ENCODE data around the gene DGKH. TPM values are rescaled to one million over a fixed set of nuclear protein-coding genes. Genes with fewer than 3 reads are reported as not detected.

DGKH gene
- polyA plus RNA-seq (2013, experiment 1 of 4): 3.0 TPM
- 3.8 TPM for polyA plus RNA-seq (2013, experiment 2 of 4)
- polyA plus RNA-seq (2013, experiment 3 of 4): 2.3 TPM
- polyA plus RNA-seq (2013, experiment 4 of 4): 2.7 TPM

GRCh38 chr13:42048342-42048683 is at the start of gene DGKH:
Gene DGKH, plus strand, starts transcription at chr13:42048648. Its CDS starts 126 bp downstream, at chr13:42048774.
- Histone ChIP-seq H3K4me3 (ENCODE audit: insufficient read depth, low read depth, low read length) (peak within 1 kb of the TSS; percentile 79), H3K27me3 (ENCODE audit: control insufficient read depth, insufficient read depth, low read length, poor library complexity, severe bottlenecking) (peaks cover 48% of the 10 kb centered on the region), H3K9me3 (ENCODE audit: control insufficient read depth, low read length) (no peaks in the 10 kb centered on the region), H3K36me3 (ENCODE audit: control insufficient read depth, insufficient read depth, low read length) (no peaks in the 10 kb centered on the region), H3K4me1 (ENCODE audit: control insufficient read depth, insufficient read depth, low read length) (no peaks in the 10 kb centered on the region), H3K27ac (ENCODE audit: insufficient read depth, low read depth, low read length, poor library complexity, severe bottlenecking) (peak within 1 kb of the TSS; percentile 36)
- 0% methylated on average over 32 of the region's 32 CpGs for WGBS, 2 experiments

- no peaks in the 10 kb centered on the region for H3K4me1 ChIP-seq (ENCODE audit: control insufficient read depth, insufficient read depth, low read length)
- WGBS, 2 experiments: 62 to 79% methylated on average over 1 to 2 of the region's 2 CpGs
- H3K36me3 ChIP-seq (ENCODE audit: control insufficient read depth, insufficient read depth, low read length): no peaks in the 10 kb centered on the region
- H3K27me3 ChIP-seq (ENCODE audit: control insufficient read depth, insufficient read depth, low read length, poor library complexity, severe bottlenecking): no peaks in the 10 kb centered on the region
- H3K9me3 ChIP-seq (ENCODE audit: control insufficient read depth, low read length): no peaks in the 10 kb centered on the region
- no peak overlapping the region for H3K27ac ChIP-seq (ENCODE audit: insufficient read depth, low read depth, low read length, poor library complexity, severe bottlenecking)
- H3K4me3 ChIP-seq (ENCODE audit: insufficient read depth, low read depth, low read length): no peak overlapping the region
These were observed 47.6 kb upstream of the DGKH start for GRCh38 chr13:42000846-42001245.

GRCh38 chr13:42001580-42001979 is 46.9 kb upstream of the DGKH start:
- H3K27ac ChIP-seq (ENCODE audit: insufficient read depth, low read depth, low read length, poor library complexity, severe bottlenecking): no peak overlapping the region
- H3K4me3 ChIP-seq (ENCODE audit: insufficient read depth, low read depth, low read length): no peak overlapping the region

DNA sequence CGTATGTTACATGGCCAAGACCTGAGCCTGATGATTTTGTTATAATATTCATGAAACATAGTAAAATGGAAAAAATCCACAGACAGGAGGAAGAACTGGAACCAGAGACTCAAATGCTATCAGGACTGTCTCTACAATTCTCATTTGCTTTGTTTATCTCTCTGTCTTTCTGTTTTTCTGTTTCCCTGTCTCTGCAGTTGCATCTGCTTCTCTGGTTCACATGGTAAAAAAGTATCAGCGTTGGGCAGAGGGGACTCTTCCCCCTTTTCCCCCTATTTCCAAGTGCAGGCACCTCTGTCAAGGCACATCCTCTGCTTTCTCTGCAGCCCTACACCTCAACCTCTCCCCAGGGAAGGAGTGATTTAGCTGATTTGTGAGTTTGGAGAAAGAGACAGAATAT is 46.4 kb upstream of the DGKH start:
- H3K4me1 ChIP-seq (ENCODE audit: control insufficient read depth, insufficient read depth, low read length): no peaks in the 10 kb centered on the region
- WGBS, 2 experiments: 92 to 95% methylated on average over 2 of the region's 2 CpGs

More at GRCh38 chr13:42001580-42001979, 46.9 kb upstream of the DGKH start:
- no peaks in the 10 kb centered on the region for H3K4me1 ChIP-seq (ENCODE audit: control insufficient read depth, insufficient read depth, low read length)
- 64 to 70% methylated on average over 6 of the region's 6 CpGs for WGBS, 2 experiments
- H3K9me3 ChIP-seq (ENCODE audit: control insufficient read depth, low read length): no peaks in the 10 kb centered on the region
- no peaks in the 10 kb centered on the region for H3K36me3 ChIP-seq (ENCODE audit: control insufficient read depth, insufficient read depth, low read length)
- H3K27me3 ChIP-seq (ENCODE audit: control insufficient read depth, insufficient read depth, low read length, poor library complexity, severe bottlenecking): no peaks in the 10 kb centered on the region

GRCh38 chr13:42007844-42008243 is 40.6 kb upstream of the DGKH start:
- Histone ChIP-seq H3K27me3 (ENCODE audit: control insufficient read depth, insufficient read depth, low read length, poor library complexity, severe bottlenecking) (no peaks in the 10 kb centered on the region), H3K27ac (ENCODE audit: insufficient read depth, low read depth, low read length, poor library complexity, severe bottlenecking) (no peak overlapping the region), H3K4me1 (ENCODE audit: control insufficient read depth, insufficient read depth, low read length) (no peaks in the 10 kb centered on the region), H3K4me3 (ENCODE audit: insufficient read depth, low read depth, low read length) (no peak overlapping the region), H3K36me3 (ENCODE audit: control insufficient read depth, insufficient read depth, low read length) (no peaks in the 10 kb centered on the region), H3K9me3 (ENCODE audit: control insufficient read depth, low read length) (no peaks in the 10 kb centered on the region)
- no CpG with 5 or more reads among the region's 1 CpG for WGBS, 2 experiments

More for the DNA sequence above, 46.4 kb upstream of the DGKH start:
- Histone ChIP-seq H3K27me3 (ENCODE audit: control insufficient read depth, insufficient read depth, low read length, poor library complexity, severe bottlenecking) (no peaks in the 10 kb centered on the region), H3K27ac (ENCODE audit: insufficient read depth, low read depth, low read length, poor library complexity, severe bottlenecking) (no peak overlapping the region), H3K9me3 (ENCODE audit: control insufficient read depth, low read length) (no peaks in the 10 kb centered on the region), H3K4me3 (ENCODE audit: insufficient read depth, low read depth, low read length) (no peak overlapping the region), H3K36me3 (ENCODE audit: control insufficient read depth, insufficient read depth, low read length) (no peaks in the 10 kb centered on the region)

- Histone ChIP-seq H3K4me3 (ENCODE audit: insufficient read depth, low read depth, low read length) (no peak overlapping the region), H3K9me3 (ENCODE audit: control insufficient read depth, low read length) (no peaks in the 10 kb centered on the region), H3K36me3 (ENCODE audit: control insufficient read depth, insufficient read depth, low read length) (no peaks in the 10 kb centered on the region), H3K4me1 (ENCODE audit: control insufficient read depth, insufficient read depth, low read length) (no peaks in the 10 kb centered on the region), H3K27ac (ENCODE audit: insufficient read depth, low read depth, low read length, poor library complexity, severe bottlenecking) (no peak overlapping the region), H3K27me3 (ENCODE audit: control insufficient read depth, insufficient read depth, low read length, poor library complexity, severe bottlenecking) (no peaks in the 10 kb centered on the region)
- 90 to 95% methylated on average over 4 of the region's 4 CpGs for WGBS, 2 experiments
These were observed 39.4 kb upstream of the DGKH start for GRCh38 chr13:42009057-42009456.

GRCh38 chr13:42011601-42012350 is 36.7 kb upstream of the DGKH start:
- no peaks in the 10 kb centered on the region for H3K27me3 ChIP-seq (ENCODE audit: control insufficient read depth, insufficient read depth, low read length, poor library complexity, severe bottlenecking)
- H3K36me3 ChIP-seq (ENCODE audit: control insufficient read depth, insufficient read depth, low read length): no peaks in the 10 kb centered on the region
- H3K9me3 ChIP-seq (ENCODE audit: control insufficient read depth, low read length): no peaks in the 10 kb centered on the region
- H3K27ac ChIP-seq (ENCODE audit: insufficient read depth, low read depth, low read length, poor library complexity, severe bottlenecking): no peak overlapping the region
- H3K4me1 ChIP-seq (ENCODE audit: control insufficient read depth, insufficient read depth, low read length): no peaks in the 10 kb centered on the region
- 59 to 61% methylated on average over 15 to 16 of the region's 16 CpGs for WGBS, 2 experiments
- H3K4me3 ChIP-seq (ENCODE audit: insufficient read depth, low read depth, low read length): no peak overlapping the region

DNA sequence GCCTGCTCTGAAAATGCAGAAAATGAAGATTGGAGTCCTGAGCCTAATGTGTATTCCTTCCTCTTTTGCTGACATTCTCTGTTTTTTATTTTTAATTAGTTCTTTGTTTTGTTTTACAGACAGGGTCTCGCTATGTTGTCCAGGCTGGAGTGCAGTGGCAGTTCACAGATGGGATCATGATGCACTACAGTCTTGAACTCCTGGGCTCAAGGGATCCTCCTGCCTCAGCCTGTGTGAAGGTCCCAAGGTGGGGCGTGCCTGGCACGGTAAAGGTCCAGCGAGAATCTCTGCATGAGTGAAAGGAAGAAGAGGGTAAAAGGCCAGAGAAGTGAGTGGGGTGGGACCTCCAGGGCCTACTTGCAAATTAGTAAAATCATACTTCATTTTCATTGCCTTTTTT is 34.3 kb upstream of the DGKH start:
- Histone ChIP-seq H3K27ac (ENCODE audit: insufficient read depth, low read depth, low read length, poor library complexity, severe bottlenecking) (no peak overlapping the region), H3K9me3 (ENCODE audit: control insufficient read depth, low read length) (no peaks in the 10 kb centered on the region), H3K4me1 (ENCODE audit: control insufficient read depth, insufficient read depth, low read length) (no peaks in the 10 kb centered on the region), H3K36me3 (ENCODE audit: control insufficient read depth, insufficient read depth, low read length) (no peaks in the 10 kb centered on the region), H3K4me3 (ENCODE audit: insufficient read depth, low read depth, low read length) (no peak overlapping the region), H3K27me3 (ENCODE audit: control insufficient read depth, insufficient read depth, low read length, poor library complexity, severe bottlenecking) (no peaks in the 10 kb centered on the region)
- WGBS, 2 experiments: 93 to 96% methylated on average over 4 of the region's 4 CpGs

GRCh38 chr13:42017264-42017663 is 31.2 kb upstream of the DGKH start:
- WGBS, 2 experiments: 86 to 100% methylated on average over 2 of the region's 2 CpGs
- Histone ChIP-seq H3K27ac (ENCODE audit: insufficient read depth, low read depth, low read length, poor library complexity, severe bottlenecking) (no peak overlapping the region), H3K4me1 (ENCODE audit: control insufficient read depth, insufficient read depth, low read length) (no peaks in the 10 kb centered on the region), H3K36me3 (ENCODE audit: control insufficient read depth, insufficient read depth, low read length) (no peaks in the 10 kb centered on the region), H3K27me3 (ENCODE audit: control insufficient read depth, insufficient read depth, low read length, poor library complexity, severe bottlenecking) (no peaks in the 10 kb centered on the region), H3K9me3 (ENCODE audit: control insufficient read depth, low read length) (no peaks in the 10 kb centered on the region), H3K4me3 (ENCODE audit: insufficient read depth, low read depth, low read length) (no peak overlapping the region)

- Histone ChIP-seq H3K4me1 (ENCODE audit: control insufficient read depth, insufficient read depth, low read length) (no peaks in the 10 kb centered on the region), H3K36me3 (ENCODE audit: control insufficient read depth, insufficient read depth, low read length) (no peaks in the 10 kb centered on the region), H3K4me3 (ENCODE audit: insufficient read depth, low read depth, low read length) (no peak overlapping the region), H3K9me3 (ENCODE audit: control insufficient read depth, low read length) (no peaks in the 10 kb centered on the region), H3K27me3 (ENCODE audit: control insufficient read depth, insufficient read depth, low read length, poor library complexity, severe bottlenecking) (no peaks in the 10 kb centered on the region), H3K27ac (ENCODE audit: insufficient read depth, low read depth, low read length, poor library complexity, severe bottlenecking) (no peak overlapping the region)
These were observed 26.6 kb upstream of the DGKH start for GRCh38 chr13:42021851-42022250.

Measured in ectodermal cell (in vitro differentiated cells).